ENCODE data around the gene FCER1A. TPM values are rescaled to one million over a fixed set of nuclear protein-coding genes. Genes with fewer than 3 reads are reported as not detected.

The FCER1A gene
- total RNA-seq, result under 1 TPM; 0.71 to 0.93 TPM
- long read RNA-seq, donor 1, partial matches to known transcripts, result 1 of 1 reads
- long read RNA-seq, donor 1, other reads (novel, unspliced or antisense), result 0 of 1 reads
- long read RNA-seq, donor 2, result 0 reads

DNA sequence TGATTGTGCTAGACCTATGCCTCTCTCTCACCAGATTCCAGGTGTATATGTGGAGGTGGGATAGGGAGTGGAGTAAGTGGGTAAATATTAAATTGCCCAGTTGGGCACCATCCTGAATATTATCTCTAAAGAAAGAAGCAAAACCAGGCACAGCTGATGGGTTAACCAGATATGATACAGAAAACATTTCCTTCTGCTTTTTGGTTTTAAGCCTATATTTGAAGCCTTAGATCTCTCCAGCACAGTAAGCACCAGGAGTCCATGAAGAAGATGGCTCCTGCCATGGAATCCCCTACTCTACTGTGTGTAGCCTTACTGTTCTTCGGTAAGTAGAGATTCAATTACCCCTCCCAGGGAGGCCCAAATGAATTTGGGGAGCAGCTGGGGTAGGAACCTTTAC lies at the start of gene FCER1A:
FCER1A (plus strand) TSS at position 242 of the 400 bp plus-strand sequence; CDS start at position 271, 29 bp downstream.
- DNase-seq (ENCODE audit: low spot score), result no peak
- intact Hi-C loops (cut with DNase I), result no loop called here

DNA sequence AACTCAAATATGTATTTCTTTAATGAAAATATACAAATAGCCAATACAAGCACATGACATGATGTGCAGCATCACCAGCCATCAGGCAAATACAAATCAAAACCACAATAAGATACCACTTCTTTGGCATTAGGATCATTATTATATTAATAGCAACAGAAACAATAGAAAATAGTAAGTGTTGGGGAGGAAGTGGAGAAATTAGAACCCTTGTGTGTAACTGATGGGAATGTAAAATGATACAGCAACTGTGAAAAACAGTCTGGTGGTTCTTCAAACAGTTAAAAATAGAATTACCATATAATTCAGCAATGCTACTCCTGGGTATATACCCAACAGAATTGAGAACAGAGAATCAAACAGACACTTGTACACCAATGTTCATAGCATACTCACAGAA lies 40.8 kb upstream of the FCER1A start:
- intact Hi-C loops (cut with DNase I), result no loop called here
- DNase-seq (ENCODE audit: low spot score), result no peak

DNA sequence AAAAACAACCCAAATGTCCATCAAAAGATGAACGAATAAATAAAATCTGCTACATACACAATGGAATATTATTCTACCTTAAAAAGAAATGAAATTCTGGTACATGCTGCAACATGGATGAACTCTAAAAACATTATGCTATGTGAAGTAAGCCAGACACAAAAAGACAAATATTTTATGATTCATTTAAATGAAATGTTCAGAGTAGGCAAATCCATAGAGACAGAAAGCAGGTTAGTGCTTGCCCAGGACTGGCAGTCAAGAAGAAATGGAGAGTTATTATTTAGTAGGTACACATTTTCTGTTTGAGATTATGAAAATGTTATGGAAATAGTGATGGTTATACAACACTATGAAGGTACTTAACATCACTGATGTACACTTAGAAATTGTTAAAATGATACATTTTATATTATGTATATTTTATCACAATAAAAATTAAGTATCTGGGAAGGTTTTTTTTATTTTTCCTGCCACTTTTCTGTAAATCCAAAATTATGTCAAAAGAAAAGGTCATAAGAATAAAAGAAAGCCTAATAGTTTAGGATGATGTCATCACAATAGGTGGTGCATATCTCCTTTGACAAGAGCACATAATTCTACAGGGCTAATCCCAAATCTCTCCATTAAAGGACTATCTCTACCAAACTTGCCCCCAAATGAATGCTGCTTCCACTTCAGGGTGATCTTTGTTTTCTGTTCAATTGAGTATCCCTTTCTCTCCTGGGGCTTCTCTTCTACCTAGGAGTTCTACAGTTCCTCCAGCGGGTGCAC lies 40.2 kb upstream of the FCER1A start:
- intact Hi-C loops (cut with DNase I), result no loop called here
- no peak for DNase-seq (ENCODE audit: low spot score)

DNA sequence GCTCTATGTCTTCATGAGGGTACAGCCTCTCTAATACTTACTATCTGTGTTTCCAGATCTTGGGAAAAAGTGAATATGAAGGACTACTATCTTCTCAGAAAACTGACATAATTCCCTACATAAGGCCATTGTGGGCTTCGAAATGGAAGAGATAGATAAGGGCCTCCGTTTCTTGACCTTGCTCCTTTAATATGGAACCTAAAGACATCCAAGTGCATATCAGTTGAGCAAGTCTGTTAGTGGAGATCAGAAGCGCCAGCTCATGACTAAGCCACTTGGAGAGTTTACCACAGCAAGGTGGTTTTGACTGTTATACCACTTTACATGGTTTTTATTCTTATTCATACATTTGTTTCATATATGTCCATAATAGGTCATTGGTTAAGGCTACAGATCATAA lies 35.3 kb upstream of the FCER1A start:
- intact Hi-C loops (cut with DNase I), result no loop called here

DNA sequence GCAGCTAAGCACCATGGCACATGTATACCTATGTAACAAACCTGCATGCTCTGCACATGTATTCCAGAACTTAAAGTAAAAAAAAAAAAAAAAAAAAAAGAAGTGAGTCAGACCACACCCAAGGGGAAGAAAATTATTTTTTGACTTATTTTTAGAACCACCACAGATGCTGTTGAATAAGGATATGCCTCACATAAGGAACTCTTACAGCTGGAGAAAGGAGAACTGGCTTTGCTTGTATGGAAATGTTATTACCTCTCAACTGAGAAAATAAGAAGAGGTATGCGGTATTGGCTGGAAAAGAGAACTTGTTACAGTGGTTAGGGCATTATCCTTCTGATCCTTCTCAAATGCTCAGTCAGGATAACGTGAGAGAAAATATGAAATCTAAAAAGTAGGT lies 27.5 kb upstream of the FCER1A start:
- DNase-seq (ENCODE audit: low spot score), result no peak

More for the DNA sequence above, 35.3 kb upstream of the FCER1A start:
- no peak for DNase-seq (ENCODE audit: low spot score)

DNA sequence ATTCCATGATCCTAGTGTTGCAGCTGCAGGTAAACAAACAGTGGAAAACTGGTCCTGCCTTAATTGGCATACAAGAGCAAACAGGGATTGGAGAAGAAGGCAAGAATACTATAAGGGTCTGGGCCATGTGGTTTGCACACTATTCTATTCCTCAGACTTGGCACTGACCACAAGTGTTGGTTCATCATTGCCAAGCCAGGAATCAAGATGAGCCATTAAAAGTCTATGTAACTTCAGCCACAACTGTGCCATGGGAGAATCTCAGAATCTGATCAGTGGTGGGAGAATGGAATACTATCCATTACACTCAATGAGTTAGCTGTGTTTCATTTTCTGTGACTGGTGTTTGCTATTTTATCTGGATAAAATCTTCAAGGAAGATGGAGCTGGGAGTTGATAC lies 26.2 kb upstream of the FCER1A start:
- intact Hi-C loops (cut with DNase I), result no loop called here
- no peak for DNase-seq (ENCODE audit: low spot score)

More for the DNA sequence above, 27.5 kb upstream of the FCER1A start:
- intact Hi-C loops (cut with DNase I), result no loop called here

DNA sequence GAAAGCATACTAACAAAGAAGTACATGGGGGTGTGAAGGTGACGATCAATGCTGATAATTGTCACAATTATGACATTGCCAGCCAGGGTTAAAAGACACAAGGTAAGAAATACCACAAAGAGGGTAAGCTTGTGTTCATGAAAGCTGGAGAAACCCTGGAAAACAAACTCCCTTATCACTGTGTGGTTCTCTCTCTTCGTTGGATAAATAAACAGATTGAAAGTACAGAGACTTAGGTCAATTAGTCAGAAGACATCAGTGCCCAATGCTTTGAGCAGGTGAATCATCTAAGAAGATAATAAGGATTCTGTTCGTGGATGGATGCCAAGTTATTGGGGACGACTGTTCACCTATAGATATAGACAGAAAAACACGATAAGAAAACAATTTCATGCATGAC lies 22.4 kb upstream of the FCER1A start:
- DNase-seq (ENCODE audit: low spot score), result no peak
- intact Hi-C loops (cut with DNase I), result no loop called here

DNA sequence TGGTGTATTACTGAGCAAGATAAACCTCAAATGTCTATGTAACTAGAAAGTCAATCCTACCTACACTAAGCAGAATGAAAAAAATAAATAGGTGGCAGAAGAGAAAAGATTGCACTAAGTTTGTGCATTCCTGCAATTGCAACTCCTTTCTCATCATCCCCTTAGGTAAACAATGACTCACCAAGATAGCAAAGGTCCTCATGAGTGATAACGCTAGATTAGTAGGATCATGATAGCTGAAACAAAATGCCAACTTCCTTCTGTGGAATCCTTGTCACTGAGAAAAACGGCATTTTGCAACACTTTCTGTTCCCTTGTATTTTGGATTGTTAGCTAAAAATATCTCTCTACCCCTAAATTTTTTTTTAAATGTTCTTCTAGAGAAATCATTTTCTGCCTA lies 20.0 kb upstream of the FCER1A start:
- no peak for DNase-seq (ENCODE audit: low spot score)
- intact Hi-C loops (cut with DNase I), result no loop called here

DNA sequence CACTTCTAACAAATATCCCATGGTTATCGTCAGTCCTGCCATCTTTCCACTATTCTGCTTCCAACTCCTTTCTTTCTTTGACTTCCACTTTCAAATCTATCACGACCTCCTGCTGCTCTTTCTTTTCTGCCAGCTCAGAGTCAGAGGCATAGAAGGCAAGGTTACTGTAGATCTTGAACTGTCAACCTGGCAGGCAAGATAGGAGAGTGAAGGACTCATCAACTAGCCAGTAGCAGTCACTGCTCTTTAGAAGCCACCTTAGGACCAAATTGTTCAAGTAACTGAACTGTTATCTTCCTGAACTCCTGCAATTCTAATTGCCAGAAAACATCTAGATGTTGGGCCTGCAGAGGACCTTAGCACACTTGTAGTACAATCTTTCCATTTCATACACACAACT lies 13.1 kb upstream of the FCER1A start:
- no peak for DNase-seq (ENCODE audit: low spot score)
- intact Hi-C loops (cut with DNase I), result no loop called here

DNA sequence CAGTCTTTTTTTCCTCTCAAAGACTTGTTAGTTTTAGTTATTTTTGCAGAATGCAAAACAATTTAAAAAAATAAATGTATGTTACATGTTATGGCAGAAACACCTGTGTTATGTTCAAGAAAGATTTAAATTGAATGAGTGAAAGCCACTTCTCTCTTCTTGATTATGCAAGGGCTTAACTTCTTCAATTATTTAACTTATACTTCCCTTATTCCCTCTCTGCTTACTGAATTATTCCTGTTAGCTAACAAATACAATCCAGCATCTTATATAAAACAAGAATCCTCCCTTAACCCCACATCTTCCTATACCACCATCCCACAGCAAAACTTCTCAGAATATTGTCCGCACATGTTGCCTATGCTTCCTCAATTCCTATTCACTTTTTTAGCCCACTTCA lies 10.7 kb upstream of the FCER1A start:
- intact Hi-C loops (cut with DNase I), result no loop called here
- no peak for DNase-seq (ENCODE audit: low spot score)

DNA sequence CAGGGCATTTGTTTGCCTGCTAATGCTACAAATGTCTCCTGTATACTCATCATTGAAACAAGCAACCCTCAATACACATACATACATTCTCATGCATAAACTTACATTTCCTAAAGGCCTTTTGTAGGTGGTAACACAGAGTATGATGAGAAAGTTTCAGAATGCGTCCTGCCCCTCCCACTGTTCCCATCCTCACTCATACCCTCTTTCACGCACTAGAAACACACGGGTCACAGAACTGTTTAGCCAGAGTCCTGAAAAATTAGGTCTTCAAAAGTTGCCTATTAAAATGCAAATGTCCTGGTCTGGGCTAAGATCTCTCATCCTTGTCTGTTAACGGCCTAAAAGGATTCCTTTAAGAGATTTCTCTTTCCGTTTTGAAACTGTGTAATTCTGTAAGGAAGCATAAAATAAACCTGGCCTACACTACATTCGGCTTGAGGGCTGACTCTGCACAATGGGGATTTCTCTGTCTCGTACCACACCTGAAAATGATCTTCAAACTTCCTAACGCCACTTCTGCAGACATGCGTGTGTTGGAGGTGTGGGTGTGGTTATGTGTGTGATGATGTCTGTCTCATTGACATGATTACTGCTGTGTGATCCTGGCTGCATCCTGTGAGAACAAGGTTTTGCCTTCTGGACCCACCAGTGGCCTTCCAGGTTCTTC lies 5.3 kb upstream of the FCER1A start:
- intact Hi-C loops (cut with DNase I), result no loop called here
- no peak for DNase-seq (ENCODE audit: low spot score)

DNA sequence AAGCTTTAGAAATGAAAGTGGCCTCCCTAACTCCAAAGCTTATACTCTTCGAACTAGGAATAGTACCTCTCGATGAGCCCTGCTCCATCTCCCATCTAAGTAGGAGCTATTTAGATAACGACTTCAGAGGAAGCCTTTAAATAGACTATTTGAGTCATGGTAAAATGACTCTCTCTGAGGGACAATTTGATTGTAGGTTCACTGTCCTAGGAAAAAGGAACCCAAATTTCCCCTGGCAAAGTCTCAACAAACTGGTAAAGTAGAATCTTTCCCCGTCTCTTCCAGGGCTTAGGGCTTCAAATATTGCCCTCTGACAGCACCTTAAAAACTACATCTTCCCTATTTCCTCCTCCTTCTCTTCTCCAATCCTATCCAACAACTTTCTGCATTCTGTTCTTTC lies 2.0 kb upstream of the FCER1A start:
- no peak for DNase-seq (ENCODE audit: low spot score)
- intact Hi-C loops (cut with DNase I), result no loop called here

DNA sequence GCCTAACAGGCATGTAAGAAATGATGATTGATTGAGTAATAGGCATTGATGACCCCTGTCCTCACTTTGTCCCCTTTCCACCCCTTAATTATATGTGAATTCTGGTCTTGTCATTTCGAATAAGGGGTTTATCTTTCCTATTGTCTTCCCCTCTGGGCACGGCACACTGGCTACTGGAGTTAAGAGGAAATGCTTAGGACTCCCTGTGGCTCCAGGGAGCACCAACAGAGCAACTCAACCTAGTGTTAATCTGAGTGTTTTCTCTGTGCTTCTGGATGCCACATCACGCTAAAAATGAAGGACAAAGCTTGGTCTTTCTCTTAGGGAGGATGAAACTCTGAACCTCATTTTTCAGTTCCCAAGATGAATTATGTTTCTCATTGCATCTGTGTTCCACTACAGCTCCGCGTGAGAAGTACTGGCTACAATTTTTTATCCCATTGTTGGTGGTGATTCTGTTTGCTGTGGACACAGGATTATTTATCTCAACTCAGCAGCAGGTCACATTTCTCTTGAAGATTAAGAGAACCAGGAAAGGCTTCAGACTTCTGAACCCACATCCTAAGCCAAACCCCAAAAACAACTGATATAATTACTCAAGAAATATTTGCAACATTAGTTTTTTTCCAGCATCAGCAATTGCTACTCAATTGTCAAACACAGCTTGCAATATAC lies 5.3 kb downstream of the FCER1A start:
- DNase-seq (ENCODE audit: low spot score), result no peak

DNA sequence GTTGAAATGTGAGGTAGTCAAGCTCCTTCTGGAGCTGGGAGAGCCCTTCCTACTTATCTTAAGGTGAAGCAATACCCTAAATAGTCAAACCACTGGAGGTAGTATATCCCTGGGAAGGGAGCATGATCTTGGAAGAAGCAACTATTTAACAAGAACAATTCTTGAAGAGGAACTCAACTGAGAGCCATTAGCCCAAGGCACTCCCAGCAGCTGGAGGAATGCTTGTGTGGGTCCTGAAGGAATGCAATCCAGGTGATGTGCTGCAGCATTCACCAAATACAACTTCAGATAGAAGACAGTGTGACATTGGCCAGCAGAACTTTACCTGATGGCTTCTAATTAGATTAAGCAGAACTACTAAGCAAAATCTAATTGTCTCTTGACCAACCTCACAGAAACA lies 9.5 kb downstream of the FCER1A start:
- intact Hi-C loops (cut with DNase I), result no loop called here
- no peak for DNase-seq (ENCODE audit: low spot score)

More for the DNA sequence above, 5.3 kb downstream of the FCER1A start:
- intact Hi-C loops (cut with DNase I), result no loop called here

DNA sequence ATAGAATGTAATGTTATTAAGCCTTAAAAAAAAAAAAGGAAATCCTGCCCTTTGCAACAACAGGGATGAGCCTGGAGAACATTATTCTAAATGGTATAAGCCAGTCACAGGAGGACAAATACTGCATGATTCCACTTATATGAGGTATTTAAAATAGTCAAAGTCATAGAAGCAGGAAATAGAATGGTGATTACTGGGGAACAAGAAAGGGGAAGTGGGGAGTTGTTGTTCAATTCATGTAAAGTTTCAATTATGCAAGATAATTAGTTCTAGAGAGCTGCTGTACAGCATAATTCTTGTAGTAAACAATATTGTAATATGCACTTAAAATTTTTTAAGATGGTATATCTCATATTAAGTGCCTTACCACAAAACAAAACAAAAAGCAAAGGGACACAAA lies 13.2 kb downstream of the FCER1A start:
- no peak for DNase-seq (ENCODE audit: low spot score)
- intact Hi-C loops (cut with DNase I), result no loop called here

DNA sequence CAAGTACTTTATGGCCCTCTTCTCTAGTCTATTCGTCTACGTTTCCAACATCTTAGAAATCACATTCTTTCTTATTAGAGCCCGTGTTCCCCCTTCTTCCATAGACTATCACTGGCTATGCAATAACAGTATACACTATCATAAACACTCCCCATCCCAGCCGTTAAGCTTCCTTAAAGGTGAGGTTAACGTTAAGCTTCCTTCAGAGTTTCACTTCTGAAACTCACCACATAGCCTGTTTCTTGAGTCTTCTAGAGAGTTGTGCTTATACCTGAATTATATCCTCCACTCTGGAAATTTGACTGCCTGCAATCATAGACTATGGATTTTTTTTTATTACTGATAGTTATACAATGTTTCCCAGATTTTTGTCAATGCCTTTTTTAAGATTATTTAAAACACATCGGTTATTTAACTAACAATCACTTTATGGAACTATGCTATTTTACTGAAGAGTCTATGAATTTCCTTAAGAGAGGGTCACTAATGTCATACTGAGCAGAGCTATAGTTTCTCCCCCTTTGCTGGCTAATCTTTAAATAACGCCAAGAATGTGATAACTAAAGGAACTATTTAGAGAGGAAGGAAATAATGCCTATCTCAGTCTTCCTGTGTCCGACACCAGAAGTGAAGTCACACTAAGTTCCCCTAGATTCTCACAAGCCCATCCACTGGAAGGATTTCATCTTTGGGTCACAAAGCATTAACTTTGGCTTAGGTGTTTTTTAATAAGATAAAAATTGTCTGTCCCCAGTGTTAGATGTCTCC lies 16.8 kb downstream of the FCER1A start:
- DNase-seq (ENCODE audit: low spot score), result no peak
- intact Hi-C loops (cut with DNase I), result no loop called here

DNA sequence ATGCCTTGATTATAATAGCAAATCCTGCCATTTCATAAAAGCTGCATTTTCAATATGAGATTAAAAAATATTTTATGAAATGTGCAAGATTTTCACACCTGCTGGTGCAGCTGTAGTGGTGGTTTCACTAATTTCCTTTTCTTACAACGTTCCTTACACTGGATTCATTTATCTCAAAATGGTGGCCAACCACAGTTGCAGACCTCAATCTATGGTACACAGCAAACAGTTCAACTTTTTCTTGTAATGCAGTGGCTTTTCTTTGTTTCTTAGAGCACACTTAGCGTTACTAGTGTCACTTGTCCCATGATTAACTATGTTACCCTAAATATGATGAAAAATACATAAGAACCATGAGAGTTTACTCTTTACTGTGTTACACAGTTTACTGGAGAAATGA lies 32.7 kb downstream of the FCER1A start:
- no peak for DNase-seq (ENCODE audit: low spot score)
- intact Hi-C loops (cut with DNase I), result no loop called here

DNA sequence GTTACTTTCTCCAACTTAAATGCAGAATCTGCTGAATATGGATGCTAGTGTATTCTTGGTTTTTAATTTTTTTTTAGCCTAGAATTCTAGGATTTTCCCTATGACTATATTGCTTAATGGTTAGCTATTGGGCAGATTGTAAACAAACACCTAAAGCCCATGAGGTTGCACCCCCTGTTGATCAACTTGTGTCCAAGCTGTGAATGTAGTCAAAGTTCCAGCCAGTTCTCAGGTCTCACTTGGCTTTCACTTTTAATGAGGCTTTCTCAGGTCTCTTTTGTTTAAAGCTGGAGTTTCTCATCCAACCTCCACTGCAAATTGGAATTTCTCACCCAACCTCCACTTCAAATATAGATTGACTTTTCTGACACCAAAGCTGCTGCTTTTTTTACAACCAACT lies 35.9 kb downstream of the FCER1A start:
- DNase-seq (ENCODE audit: low spot score), result no peak
- intact Hi-C loops (cut with DNase I), result no loop called here

DNA sequence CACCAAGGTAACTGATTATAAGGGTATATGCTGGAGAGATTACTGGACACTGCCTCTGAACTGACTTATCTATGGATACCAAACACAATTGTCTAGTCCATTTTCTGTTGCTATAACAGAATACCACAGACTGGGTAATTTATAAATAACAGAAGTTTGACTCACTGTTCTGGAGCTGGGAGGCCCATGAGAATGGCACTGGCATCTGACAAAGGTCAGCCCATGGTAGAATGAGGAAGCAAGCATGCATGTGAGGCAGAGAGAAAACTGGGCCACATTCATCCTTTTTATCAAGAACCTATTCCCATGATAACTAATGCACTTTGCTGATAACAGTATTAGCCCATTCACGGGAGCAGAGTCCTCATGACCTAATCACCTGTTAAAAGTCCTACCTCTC lies 37.4 kb downstream of the FCER1A start:
- intact Hi-C loops (cut with DNase I), result no loop called here
- no peak for DNase-seq (ENCODE audit: low spot score)

DNA sequence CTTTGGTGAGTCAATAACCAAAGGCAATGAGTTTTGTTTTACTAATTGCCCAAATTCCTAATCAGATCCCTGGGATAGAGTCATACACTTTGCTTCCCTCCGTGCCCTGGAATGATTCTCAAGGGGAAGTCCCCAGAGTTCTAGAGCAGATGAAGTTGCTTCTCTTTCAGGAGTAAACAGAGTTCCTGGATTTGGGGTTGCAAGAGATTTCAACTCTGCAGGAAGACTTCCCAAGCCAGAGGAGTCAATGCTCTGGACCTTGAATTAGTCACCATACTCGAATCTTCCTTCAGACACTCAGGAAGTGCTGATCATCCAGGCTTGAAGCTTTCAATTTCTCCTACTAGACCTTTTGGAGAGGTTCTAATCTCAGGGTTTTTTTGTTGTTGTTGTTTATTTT lies 39.6 kb downstream of the FCER1A start:
- intact Hi-C loops (cut with DNase I), result no loop called here

More for the DNA sequence above, 39.6 kb downstream of the FCER1A start:
- no peak for DNase-seq (ENCODE audit: low spot score)

Data from posterior vena cava (tissue), 2 donors.